HT1080 (cell line): ENCODE measurements around the gene FCER2. TPM values are rescaled to one million over a fixed set of nuclear protein-coding genes. Genes with fewer than 3 reads are reported as not detected.

ENCODE experiments used
- DNase-seq: peaks from one replicate; pipeline ENCODE4 v3.0.0-alpha.2; 2015; ENCODE audit warnings: low read depth
- total RNA-seq: library from RNA; depleted of rRNA; stranded (reverse); fragments of >200 nt; shearing (Covaris generic); gene quantifications from 2 replicates; pipeline ENCODE4 v1.2.3, GENCODE V29; 2014

The FCER2 gene
- total RNA-seq, 1 experiment from 2014 or later: not detected

DNA sequence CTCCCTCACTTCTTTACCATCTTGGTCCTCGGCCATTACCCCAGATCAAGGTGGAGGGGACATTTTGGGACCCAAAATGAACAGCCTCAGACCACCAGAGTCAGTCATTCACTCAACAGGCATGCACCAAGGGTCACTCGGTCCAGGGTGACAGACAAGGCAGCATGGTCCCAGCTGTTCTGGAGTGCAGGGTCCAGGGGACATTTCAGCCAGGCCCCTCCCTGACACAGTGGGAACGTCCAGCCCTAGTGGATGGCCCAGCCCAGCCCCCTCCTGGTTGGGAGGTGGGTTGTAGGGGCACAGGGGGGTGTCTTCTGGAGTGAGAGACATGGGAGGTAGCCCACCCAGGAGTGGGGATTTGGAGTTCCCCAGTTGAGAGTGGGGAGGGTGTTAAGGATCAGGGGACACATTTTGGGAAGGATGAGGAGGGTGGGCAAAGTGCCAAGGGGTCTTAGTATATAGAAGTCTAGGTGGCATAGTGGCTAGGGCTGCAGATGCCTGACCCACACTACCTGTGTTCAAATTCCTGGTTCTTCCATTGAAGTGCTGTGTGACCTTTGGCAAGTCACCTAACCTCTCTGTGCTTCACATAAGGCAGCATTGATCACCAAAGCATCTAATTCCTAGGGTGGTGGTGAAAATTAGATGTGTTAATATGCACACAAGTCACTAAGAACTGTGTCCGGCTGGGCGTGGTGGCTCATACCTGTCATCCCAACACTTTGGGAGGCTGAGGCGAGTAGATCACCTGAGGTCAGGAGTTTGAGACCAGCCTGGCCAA is 2.5 kb upstream of the FCER2 start:
- no peak for DNase-seq

DNA sequence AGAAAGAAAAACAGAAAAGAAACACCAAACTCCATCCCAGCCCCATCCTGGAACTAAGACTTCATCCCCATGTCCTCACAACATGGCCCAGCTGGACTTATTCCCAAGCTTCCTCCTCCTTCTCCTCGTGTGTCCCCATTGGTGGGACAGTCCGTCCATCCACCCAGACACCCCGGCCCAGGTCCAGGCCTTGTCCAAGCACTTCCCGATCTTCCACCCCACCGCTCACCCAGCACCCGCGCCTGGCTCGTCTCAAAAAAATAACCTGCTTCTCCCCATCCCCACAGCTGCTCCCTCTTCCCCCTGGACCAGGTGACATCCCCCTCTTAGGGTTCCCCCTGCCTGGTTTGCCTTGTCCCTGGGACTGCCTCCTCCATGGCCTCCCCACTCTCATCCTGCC is 1.4 kb upstream of the FCER2 start:
- no peak for DNase-seq

DNA sequence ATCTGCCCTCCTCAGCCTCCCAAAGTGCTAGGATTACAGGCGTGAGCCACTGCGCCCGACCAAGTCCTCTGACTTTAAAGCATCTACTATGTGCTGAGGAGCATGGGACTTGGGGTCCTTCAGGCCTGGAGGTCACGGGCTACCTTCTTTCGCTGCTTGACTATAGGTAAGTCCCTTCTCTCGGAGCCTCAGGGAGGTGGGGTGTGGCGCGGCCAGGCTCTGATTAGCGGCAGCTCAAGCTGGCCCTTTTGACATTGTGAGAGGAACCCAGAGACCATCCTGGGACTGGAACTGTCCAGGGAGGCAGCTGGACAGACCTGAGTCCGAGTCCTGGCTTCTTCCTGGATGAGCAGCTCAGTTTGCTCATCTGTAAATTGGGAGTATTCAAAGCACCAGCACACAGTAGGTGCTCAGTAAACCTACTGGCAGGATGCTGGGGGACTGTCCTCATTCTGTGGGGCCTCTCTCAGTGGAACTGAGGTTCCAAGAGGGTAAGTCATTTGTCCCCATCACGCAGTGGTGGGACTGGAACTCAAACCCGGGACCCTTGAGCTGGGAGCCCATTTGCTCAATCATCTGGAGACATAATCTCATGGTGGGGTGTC is 780 bp downstream of the FCER2 start:
- no peak for DNase-seq

DNA sequence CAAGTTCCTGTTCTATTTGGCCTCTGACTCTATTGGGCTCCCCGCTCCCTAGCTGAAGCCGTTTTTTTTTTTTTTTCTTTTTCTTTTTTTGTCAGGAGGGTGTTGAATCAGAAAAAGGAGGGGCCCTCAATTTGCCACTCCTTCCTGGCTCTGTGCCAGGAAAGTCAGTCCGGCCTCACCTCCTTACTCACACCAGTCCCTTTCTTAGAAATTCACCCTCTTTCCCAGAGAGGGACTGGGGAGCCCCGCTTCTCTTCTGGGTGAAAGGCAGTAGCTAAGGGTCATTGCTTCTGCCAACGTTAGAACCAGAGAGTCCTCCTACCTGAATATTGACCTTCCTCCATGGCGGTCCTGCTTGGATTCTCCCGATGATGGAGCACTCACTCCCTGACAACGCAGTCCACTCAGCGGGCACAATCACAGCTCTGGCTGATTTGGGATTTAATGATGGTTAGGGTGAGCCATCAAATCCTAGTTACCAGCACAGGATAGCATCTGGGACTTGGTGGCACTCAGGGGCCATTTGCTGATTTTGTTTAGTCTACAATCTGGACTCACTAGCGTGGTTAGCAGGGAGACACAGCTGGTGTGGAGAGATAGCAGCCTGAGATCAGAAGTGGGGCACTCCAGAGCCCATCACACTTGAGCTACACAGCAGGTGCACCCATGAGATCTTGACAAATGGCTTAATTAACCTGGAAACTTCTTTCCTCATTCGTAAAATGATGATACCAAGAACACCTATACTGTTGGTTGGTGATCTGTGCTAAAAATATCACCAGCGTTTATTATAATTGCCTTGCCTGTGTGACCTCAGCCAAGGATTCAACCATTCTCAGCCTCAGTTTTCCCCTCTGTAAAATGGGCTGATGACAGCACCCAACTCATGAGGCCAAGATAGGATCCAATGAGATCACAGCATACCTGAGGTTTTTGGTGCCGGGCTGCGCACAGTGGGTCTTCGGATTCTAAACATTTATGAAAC is 2.2 kb downstream of the FCER2 start:
- peak; percentile 11 for DNase-seq

DNA sequence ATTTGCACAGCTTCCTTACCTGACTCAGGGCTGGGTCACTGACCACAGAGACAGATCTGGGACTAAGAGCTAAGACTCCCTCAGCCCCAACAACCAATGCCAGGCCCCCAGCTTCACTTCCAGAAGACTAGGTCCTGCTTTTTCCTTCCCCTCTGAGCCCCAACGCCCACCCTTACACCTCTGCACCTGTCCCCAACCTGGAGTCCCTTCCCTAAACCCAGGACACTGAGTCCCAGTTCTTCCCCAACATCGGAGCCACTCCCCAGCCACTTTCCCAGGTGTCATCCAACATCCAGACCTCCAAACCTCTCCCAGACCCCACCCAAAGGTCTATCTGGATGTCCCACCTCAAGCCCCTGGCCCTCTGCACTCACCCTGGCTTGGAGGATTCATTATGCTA is 2.9 kb downstream of the FCER2 start:
- DNase-seq: no peak

DNA sequence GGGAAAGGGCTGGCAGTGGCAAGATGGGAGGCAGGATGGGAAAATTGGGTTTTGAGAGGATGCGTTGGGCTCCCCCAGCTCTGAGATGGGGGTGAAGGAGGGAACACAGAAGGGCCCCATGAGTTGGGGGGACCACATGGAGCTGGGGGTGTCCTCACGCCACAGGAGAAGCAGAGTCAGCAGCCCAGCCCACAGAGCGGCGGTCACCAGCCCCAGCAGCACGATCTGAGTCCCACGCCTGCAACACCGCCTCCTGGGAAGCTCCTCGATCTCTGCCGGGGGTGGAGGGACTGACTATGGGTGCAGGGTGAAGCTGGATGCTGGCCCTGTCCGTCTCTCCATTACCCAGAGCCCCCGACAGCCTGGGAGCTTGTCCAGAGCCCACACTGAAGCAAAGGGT is 3.3 kb downstream of the FCER2 start:
- no peak for DNase-seq

DNA sequence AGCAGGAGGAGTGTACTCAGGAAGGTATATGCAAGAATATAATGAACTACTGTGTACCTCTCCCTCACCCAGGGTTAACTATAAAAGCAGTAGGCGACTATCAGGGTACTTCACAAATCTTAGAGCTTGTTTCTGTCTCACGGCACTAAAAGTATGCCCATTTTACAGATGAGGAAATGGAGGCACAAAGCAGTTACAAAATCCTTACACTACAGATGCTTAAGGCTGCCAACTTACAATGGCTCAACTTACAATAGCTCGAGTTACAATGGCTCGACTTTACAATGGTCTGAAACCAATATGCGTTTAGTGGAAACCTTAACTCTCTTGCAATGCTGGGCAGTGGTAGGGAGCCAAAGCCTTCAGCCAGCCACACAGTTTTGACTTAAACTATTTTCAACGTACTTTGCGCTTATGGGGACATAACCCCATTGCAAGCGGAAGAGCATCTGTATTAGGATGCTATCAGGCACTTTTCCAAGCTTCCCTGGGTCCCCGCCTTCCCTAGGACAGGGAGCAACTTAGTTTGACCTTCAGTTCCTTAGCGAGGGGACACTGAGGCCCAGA is 4.1 kb downstream of the FCER2 start:
- no peak for DNase-seq

DNA sequence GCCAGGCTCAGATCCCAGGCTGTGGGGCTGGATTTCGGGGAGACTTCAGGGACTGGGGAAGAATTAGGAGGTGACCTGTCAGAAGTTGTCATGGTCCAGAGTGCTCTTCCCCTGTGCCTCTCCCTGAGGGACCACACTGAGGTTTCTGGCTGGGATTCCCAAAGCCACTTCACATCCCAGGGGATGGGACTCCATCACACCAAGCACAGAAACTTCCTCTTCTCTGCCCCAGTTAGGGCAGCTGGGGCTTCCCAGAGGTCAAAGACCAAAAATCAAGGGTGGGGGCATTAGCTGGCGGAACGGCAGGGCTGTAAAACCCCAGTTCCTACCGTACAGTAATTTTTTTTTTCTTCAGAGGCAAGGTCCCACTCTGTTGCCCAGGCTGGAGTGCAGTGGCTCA is 7.4 kb downstream of the FCER2 start:
- no peak for DNase-seq

DNA sequence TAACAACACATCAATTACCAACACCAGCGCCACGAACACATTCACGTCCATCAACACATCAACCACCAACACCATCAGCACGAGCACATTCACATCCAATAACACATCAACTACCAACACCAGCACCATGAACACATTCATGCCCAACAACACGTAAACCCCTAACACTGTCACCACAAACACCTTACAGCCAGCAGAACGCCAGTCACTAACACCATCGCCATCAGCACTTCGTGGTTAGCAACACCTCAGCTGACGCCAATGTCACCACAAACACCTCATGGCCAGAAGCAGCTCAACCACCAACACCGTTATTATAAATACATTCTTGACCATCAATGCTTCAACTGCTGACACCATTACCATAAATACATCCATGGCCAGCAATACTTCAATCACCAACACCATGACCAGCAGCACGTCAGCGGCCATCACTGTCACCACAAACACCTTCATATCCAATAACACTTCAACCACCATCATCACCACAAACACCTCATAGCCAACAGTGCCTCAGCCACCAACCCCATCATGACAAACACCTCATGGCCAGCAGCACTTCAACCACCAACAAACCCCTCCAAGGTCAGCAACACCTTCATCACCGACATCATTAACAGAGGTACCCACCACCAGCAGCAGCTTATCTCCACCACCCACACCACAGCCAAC is 9.4 kb downstream of the FCER2 start:
- DNase-seq: no peak

DNA sequence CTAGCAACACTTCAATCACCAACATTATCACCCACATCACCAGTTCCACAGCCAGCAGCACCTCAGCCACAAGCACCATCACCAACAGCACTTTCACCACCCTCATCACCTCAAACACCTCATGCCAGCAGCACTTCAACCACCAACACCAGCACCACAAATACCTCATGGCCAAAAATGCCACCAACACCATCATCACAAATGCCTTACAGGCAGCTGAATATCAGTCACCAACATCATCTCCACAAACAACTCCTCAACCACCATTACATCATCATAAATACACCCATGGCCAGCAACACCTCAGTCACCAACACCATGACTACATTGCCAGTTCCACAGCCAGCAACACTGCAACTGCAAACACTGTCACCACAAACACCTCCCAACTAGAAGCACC is 10.4 kb downstream of the FCER2 start:
- DNase-seq: no peak

DNA sequence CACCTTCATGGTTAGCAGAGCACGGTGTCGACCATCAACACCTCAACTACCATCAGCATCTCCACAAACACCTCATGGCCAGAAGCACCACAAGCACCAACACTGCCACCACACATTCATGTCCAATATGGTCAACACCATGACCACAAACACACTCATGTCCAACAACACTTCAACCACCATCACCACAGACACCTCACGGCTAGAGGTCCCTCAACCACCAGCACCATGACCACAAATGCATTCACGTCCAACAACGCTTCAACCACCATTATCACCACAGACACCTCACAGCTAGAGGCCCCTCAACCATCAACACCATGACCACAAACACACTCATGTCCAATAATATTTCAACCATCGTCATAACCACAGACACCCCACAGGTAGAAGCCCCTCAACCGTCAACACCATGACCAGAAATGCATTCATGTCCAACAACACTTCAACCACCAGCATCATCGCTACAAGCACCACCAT is 11.1 kb downstream of the FCER2 start:
- no peak for DNase-seq

DNA sequence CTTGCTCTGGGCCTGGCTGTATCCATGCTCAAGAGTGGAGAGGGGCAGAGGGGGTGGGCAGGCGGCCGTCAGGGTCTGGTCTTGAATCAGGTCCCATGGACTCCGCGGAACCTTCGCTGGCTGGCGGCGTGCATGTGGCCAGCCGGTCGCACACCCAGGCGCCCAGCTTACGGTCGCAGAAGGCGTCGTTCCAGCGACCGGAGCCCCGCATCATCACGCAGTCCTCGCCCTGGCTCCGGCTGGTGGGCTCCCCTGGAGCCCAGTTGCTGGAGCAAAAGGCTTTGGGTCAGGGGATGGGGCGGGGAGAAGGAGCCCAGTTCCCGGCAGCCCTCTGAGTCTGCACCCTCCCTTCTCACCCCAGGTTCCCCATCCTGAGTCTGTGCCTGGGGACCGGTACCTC is 12.8 kb downstream of the FCER2 start:
- no peak for DNase-seq

DNA sequence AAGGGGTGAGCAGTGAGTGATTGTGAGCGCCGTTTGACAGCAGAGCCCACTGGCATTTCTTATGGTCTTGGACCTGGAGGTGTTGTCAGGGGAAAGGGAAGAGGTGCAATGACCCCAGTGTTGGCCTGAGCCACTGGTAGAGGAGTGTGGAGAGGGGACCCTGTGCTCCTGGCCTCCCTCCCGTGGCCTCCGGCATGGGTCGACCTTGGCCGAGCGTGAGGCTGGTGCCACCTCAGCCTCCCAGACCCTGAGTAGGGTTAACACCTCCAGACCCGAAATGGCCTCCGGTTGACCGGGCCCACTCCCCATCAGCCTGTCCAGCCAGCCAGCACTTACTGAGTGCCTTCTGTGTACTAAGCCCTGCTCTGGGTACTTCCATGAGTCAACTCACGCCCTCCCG is 14.8 kb downstream of the FCER2 start:
- DNase-seq: no peak

DNA sequence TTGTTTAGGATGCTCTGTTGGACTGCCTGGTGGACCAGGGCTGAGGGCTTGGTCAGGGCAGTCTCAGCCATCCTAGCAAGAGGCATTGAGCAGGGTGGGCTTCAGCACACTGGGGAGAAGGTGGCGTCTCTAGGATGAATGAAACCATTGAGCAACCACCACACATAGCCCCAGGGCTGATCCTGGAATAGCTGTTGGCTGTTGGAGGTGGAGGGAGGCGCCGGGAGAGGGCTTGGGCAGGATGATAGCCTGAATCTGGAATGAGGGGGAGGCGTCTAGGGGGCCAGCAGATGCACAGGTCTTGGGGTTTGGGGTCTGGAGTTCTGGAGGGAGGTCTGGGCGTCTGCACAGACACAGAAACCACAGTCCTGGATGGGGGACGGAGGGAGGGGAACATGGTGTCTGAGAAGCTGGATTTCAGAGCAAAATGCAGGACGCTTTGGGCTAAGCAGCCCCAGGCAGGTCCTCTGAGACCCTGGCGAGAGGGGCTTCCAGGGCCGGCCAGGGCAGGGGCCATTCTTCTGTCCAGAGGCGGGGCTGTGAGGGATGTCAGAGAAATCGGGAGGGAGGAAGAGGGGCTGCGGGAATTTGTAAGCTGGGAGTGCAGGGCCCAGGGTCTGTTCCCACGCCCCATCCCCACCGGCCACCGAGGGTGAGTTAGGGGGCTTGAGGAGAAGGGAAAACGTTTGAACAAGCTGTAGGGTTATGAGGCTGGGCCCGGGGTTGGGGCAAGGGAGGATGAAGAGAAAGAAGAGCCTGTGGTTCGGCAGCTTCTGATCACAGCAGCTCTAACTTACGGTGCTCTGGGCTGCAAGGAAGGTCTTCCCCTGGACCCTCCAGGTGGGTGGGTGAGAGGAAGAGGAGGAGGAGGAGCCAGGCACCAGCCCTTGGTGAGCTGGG is 16.1 kb downstream of the FCER2 start:
- no peak for DNase-seq

DNA sequence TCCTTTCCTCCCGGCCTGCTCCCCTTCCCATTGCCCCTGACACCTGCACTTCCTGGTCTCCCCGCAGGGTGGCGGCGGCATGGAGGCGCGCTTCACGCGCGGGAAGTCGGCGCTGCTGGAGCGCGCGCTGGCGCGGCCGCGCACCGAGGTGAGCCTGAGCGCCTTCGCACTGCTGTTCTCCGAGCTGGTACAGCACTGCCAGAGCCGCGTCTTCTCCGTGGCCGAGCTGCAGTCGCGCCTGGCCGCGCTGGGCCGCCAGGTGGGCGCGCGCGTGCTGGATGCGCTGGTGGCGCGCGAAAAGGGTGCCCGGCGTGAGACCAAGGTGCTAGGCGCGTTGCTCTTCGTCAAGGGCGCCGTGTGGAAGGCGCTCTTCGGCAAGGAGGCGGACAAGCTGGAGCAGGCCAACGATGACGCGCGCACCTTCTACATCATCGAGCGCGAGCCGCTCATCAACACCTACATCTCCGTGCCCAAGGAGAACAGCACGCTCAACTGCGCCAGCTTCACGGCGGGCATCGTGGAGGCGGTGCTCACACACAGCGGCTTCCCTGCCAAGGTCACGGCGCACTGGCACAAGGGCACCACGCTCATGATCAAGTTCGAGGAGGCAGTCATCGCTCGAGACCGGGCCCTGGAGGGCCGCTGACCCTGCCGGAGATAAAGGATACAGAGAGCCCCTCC is 19.6 kb downstream of the FCER2 start:
- DNase-seq: no peak

DNA sequence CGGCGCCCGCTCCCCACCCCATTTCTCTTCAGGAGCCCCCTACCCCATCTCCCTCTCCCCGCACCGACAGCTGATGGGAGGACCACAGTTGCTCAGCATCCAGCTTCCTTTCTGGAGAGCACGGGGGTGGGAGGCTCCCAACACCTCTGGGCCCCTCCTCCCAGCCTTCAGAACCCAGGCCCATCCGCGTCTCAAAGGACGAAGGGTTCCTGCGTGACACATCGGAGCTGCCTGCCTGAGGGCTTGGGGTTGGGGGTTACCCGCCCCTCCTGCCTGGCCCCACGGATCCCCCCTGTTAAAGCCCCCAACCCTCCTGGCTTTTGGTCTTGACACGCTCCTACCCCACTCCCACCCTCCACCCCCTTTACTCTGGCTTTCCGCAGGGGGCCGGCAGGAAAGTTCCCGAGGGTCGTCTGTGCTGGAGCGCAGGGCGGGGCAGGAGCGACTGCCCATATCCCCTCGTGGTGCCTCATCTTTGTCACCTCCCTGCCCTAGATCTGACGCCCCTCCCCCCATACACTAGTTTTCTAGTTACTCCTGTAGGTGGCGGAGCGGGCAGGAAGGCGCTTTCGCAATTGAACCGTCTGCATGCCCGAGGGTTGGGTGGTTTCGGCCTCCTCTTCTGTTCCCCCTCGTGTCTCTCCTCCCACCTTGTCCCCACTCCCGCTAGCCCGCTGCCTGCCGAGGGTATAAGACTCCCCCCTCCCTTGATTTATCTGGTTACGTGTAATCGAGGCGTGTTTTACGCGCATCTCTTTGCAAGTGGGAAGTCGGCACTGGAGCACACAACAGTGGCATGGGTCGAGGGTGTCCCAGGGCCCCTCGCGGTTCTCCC is 20.4 kb downstream of the FCER2 start:
- peak; percentile 19 for DNase-seq

DNA sequence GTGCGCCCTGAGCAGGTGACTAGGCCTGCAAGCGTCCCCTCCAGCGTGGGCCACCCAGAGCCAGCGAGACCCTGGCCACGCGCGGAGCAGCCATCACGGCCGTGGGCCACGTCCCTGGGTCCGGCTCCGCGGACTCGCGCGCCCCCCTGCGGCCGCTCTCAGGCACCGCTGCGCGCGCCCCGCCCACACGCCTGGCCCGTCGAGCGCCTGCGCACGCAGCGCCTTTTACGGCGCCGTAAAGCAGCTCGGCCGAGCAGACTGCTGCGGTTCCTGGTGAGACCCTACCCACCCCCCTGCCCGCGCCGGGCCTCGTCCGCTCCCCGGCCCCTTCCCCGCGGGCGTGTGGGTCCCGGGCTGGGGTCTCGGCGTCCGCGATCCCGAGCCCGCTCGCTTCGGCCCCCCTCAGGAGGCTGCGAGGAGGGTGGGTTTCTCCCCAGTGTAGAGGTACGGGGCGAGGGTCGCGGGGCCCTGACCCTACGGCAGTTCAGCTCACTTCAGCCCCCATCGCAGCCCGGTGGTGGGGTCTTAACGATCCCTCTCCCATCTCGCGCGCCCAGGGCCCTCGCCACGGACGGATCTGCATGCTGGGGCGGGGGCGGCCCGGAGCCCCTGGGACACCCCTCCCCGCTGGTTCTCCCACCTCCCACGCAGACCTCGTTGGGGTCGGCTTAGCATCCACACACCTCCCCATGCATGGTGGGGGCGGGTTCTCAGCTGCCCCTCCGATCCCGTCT is 21.2 kb downstream of the FCER2 start, which contains the start of gene TRAPPC5:
Gene TRAPPC5, plus strand, starts transcription at position 228 of the 734 bp plus-strand sequence. CDS start 1,421 bp downstream, outside the sequence.
- DNase-seq: peak; percentile 57
